WI38 (cell line): ENCODE results near the gene MXD4.

ENCODE experiments used
- H3K4me3 ChIP-seq: 2 replicates; pipeline ENCODE4 v1.5.1; 2011; ENCODE audit warnings: low read depth, mild to moderate bottlenecking, control low read depth, low read length
- TF ChIP-seq, protein P1 (sequence below): IDR thresholded peaks from 2 replicates; pipeline ENCODE4 v1.5.1; 2012; ENCODE audit warnings: low read depth, mild to moderate bottlenecking, control low read depth, low read length

MXD4 gene

DNA sequence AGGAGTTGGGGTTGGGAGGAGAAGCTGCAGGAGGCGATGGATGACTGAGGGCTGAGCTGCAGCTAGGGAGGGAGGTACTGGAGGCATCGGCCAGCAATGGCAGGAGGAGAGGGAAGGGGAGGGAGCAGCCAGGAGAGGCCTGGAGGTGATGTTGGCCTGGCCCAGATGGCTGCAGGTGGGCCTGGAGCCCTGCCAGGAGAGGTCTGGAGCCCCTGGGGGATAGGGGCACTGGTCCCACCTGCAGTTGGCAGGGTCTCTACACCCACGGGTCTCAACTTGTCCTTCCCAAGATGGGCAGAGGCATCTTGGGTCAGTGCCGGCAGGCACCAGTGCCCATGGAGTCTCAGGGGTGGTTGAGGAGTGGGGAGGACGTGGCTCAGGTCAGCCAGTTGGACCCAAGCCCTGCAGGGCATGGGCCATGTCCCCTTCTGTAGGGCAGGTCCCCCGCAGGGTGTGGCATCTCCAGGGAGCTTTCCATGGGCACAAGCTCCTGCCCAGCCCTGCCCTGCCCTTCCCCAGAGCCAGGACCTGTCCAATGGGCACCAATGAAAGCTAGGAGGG lies 2.7 kb upstream of the MXD4 start:
- TF ChIP-seq, protein P1, sequence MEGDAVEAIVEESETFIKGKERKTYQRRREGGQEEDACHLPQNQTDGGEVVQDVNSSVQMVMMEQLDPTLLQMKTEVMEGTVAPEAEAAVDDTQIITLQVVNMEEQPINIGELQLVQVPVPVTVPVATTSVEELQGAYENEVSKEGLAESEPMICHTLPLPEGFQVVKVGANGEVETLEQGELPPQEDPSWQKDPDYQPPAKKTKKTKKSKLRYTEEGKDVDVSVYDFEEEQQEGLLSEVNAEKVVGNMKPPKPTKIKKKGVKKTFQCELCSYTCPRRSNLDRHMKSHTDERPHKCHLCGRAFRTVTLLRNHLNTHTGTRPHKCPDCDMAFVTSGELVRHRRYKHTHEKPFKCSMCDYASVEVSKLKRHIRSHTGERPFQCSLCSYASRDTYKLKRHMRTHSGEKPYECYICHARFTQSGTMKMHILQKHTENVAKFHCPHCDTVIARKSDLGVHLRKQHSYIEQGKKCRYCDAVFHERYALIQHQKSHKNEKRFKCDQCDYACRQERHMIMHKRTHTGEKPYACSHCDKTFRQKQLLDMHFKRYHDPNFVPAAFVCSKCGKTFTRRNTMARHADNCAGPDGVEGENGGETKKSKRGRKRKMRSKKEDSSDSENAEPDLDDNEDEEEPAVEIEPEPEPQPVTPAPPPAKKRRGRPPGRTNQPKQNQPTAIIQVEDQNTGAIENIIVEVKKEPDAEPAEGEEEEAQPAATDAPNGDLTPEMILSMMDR, result no peak
- no peak overlapping the region for H3K4me3 ChIP-seq

DNA sequence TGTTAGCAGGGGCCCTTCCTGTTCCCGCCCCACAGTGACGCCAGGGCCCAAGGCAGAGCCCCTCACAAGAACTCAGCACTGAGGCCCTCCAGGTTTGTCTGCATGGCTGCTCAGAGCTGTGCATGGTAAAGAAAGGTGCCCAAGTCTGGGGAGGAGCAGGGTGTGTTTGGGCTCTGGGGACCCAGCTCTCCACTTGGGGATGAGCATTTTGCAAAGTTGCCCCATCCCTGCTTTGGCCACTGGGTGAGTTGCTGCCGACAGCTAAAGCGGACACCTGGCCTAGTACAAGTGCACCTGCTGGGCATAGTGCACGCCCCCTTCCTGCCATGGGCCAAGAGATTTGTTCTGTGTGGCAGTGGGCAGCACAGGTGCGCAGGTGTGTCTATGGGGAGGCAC lies 2.0 kb upstream of the MXD4 start:
- TF ChIP-seq, protein P1, result no peak
- no peak overlapping the region for H3K4me3 ChIP-seq

DNA sequence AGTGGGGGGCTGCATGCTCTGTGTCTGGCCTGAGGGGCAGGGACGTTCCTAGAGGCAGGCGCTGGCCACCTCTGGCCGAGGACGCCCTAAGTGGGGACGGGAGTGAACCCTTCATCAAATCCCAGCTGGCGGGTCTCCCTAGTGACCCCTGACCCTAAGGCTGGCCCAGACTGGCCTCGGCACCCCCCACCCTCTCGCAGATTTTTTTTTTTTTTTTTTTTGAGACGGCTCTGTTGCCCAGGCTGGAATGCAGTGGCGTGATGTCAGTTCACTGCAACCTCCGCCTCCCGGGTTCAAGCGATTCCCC lies 988 bp upstream of the MXD4 start:
- TF ChIP-seq, protein P1, result no peak
- peak overlapping the region; percentile 67 for H3K4me3 ChIP-seq

DNA sequence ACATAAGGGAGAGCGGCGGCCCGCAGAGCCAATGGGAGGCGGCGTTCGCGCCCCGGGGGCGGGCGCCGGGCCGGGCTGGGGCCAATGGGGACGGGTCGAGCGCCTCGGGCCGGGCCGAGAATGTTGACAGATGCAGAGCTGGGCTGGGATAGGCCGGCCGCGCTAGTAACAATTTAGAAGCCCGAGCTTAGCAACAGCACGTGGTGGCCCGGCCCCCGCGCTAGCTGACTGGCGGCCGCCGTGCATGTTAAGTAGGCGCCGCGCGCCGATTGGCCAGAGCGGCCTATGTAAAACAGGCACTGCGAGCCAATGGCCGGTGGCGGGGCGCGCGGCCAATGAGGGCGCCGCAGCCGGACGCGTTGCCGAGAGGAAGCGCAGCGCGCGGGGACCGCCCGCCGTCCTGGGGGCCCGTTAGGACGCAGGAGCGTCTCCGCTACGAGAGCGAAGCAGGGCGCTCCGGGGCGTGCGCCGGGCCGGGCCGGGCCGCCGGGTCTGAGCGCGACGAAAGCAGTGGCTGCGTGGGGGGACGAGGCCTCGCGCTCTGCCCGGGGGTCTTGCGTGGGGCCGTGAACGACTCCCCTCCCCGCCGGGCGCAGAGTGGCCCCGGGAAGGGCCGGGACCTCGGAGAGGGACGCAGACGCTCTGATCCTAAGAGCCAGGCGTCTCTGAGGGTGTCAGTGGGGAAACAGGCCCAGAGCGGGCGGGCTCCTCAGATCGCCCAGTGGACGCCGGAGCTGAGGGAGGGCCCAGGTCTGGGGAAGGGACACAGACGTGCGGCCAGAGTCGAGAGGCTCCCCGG lies 435 bp upstream of the MXD4 start:
- TF ChIP-seq, protein P1, result no peak
- peak overlapping the region; percentile 67 for H3K4me3 ChIP-seq

DNA sequence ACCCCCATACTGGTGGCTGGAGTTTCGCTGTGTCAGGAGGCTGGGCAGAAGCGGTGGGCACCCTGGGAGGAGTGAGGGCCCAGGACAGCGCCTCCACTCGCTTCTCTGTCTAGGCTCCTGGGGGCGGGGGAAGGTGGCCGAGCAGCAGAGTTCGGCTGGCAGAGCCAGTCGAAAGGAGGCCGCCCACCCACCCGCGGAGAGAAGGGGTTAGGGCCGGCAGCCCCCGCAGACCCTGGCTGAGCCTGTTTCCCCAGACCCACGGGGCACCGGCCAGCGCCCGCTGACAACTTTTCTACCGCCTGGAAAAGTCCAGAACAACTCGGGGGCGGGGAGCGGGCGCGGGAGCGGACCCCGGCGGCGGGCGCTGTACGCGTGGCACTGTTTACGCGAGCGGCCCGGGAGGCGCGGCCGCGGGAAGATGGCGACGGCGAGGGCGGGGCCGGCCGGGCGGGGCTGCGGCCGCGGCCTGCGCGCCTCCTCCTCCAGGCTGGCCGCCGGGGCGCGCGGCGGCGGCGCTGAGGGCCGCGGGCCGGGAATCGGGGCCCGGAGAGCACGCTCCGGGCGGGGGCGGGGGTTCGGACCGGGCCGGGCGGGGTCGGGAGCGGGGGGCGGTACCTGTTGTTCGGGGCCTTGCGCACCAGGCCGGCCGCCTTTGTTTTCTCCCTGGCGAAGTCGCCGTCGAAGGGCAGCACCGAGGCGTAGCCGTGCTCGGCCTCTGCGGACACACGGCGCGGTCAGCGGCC lies 628 bp downstream of the MXD4 start:
- H3K4me3 ChIP-seq, result peak overlapping the region; percentile 84
- TF ChIP-seq, protein P1, result no peak

DNA sequence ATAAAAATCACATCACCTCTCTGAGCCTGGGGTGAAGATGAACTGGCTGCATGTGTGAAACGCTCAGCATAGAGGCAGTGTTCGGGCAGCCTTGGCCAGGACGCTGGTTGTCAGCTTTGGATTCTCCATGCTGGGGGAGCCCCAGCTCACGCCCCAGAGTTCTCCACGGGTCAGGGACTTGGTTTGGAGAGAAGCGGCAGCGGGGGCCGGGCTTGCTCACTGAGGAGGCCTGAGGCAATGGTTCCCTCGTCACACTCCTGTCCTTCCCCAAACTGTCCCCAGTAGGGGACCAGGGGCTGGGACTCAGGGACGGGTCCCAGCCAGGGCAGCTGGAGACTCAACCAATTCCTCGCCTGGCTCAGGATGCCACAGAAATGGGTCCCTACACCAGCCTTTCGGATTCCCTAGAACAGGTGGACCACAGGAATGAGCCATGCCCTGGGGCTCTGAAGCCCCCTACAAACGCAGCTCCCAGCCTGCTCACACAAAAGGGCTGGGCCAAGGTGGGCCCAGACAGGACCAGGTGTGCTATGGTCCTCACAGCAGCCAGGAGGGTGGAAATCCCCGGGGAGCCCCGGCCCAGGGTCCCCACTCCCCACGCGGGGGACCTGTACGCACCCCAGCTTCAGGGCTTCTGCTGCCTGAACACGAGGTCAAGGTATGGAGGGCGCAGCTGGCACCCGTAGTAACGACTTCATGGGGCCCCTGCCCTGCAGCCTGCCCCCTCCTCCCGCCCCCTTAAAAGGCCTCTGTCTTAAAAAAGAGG lies 1.4 kb downstream of the MXD4 start:
- TF ChIP-seq, protein P1, result no peak
- H3K4me3 ChIP-seq, result peak overlapping the region; percentile 84
